Spinal cord (tissue), 10 donors: Measurements from ENCODE around the gene IQCK. TPM values are rescaled to one million over a fixed set of nuclear protein-coding genes. Genes with fewer than 3 reads are reported as not detected.
A peak's percentile ranks its signal among the peaks of the same experiment; 100 is the strongest.

Source experiments
- DNase-seq, 6 donors: peaks; one replicate each; pipeline versions ENCODE4 v3.0.0 to v3.0.0-alpha.2; 2013 to 2015; ENCODE audit warnings: low spot score in 6 of 6, low read depth in 4 of 6
- H3K27ac ChIP-seq: one replicate; pipeline ENCODE4 v1.5.1; 2013; ENCODE audit warnings: low read depth, low read length, control low read depth
- H3K27me3 ChIP-seq: one replicate; pipeline ENCODE4 v1.6.1; 2013; ENCODE audit warnings: low read length; ENCODE audit not compliant: control insufficient read depth, insufficient read depth
- H3K36me3 ChIP-seq: one replicate; pipeline ENCODE4 v1.6.1; 2013; ENCODE audit warnings: low read length; ENCODE audit not compliant: control insufficient read depth, insufficient read depth
- H3K4me1 ChIP-seq: one replicate; pipeline ENCODE4 v1.6.1; 2013; ENCODE audit warnings: low read length; ENCODE audit not compliant: control insufficient read depth, insufficient read depth
- H3K4me3 ChIP-seq: one replicate; pipeline ENCODE4 v1.5.1; 2013; ENCODE audit warnings: low read depth, low read length, control low read depth
- H3K9me3 ChIP-seq: one replicate; pipeline ENCODE4 v1.6.1; 2013; ENCODE audit warnings: low read length; ENCODE audit not compliant: control insufficient read depth, insufficient read depth
- WGBS: methylation state at CpG from one replicate; pipeline ENCODE4 v1.1.5; 2013; ENCODE audit warnings: missing lambda C conversion rate; ENCODE audit not compliant: insufficient coverage; 5-methylcytosine and 5-hydroxymethylcytosine counted together
- polyA plus RNA-seq, 2 donors: library from polyadenylated mRNA; unstranded; fragments of 120-200 nt; gene quantifications; one replicate each; pipeline ENCODE4 v1.2.1, GENCODE V29; 2013; ENCODE audit not compliant: insufficient read length in 2 of 2
- total RNA-seq, 2 donors: library from RNA; depleted of rRNA in 1 of 2; stranded (reverse); fragments of 120-200 nt in 1 of 2; fragments of >200 nt in 1 of 2; gene quantifications; one replicate each; pipeline versions ENCODE4 v1.2.3 to v1.2.4, GENCODE V29; 2013 to 2014
- donor health status: healthy.

Gene IQCK
- total and polyA plus RNA-seq, 4 donors = 12.0 to 25.5 (median 19.0) TPM

DNA sequence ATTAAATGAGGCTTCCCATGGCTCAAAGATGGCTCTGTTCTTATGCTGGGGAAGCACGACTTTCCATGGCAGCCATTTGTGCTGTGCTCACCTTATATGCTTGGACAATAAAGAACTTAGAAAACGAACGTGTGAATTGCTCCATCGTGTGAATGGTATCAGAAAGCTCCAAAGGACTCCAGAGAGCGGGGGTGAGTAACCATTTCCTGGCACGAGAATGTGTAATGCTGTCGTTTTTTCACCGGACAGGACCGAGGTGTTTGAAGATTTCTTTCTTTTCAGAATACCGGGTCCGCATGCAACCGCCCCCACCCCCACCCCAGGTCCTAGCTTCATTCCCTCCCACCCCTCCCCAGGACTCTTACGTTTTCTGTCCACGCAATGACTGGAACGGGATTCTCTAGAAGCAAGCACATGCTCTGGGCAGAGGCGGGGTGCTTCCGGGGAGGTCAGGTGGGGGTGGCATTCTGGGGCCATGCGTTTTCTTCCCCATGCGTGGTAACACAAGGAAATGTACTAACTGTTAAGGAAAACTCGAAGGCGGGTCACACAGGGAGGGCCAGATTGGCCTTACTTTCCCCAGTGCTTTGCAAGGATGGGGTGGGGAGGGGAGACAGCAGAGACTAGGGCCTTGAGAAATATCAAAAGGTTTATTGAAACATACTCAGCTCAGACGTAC lies 140.4 kb downstream of the IQCK start:
- DNase-seq = peak in 1 of 6 donors; percentile 65
- H3K36me3 ChIP-seq = peaks cover 16% of the 10 kb centered on the region
- 61% methylated on average over 13 of the region's 22 CpGs for WGBS
- H3K9me3 ChIP-seq = no peaks in the 10 kb centered on the region
- no peaks in the 10 kb centered on the region for H3K27me3 ChIP-seq
- H3K4me3 ChIP-seq = no peak overlapping the region
- H3K4me1 ChIP-seq = peaks cover 67% of the 10 kb centered on the region
- no peak overlapping the region for H3K27ac ChIP-seq

DNA sequence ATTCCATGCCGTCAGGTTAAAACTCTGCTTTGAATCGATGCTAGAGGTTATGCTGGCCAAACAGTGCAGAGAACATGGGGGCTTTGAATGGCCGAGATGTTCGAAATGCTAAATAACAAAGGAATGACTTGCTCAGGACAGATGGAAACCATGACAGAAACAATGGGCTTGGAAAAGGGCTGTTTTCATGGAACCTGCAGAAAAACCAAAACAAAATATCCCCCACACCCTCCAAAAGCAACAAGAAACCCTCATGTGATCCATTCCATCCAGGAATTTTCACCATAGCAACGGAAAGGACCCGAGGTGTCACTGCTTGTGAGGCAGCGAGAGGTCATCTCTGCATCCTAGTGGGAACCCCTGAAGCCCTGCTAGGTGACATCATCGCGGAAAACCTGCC lies 141.1 kb downstream of the IQCK start:
- no peaks in the 10 kb centered on the region for H3K9me3 ChIP-seq
- H3K27ac ChIP-seq = no peak overlapping the region
- no peaks in the 10 kb centered on the region for H3K27me3 ChIP-seq
- peaks cover 68% of the 10 kb centered on the region for H3K4me1 ChIP-seq
- peak in 1 of 6 donors; percentile 41 for DNase-seq
- WGBS = 54% methylated on average over 3 of the region's 9 CpGs
- H3K36me3 ChIP-seq = peaks cover 19% of the 10 kb centered on the region
- H3K4me3 ChIP-seq = no peak overlapping the region

DNA sequence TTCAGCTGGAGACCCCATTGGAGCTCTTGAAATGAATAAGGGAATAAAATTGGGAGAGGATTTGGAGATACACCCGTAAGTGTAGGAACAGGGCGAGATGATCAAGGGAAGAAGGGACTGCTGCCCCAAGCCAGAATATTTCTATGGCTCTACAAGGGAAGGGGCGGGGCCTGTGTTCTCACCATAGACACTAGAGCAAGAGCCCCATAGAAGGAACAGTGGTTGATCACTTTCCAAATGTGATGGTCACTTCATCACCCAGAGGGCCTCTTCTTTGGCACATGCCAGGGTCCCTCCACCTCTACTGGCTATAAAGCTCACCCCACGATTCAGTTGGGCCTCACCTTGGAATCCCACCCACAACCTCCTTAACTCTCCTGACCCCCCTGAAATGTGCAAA lies 141.5 kb downstream of the IQCK start:
- no peaks in the 10 kb centered on the region for H3K9me3 ChIP-seq
- peak in 1 of 6 donors; percentile 28 for DNase-seq
- H3K27ac ChIP-seq = peak overlapping the region; percentile 83
- H3K4me3 ChIP-seq = no peak overlapping the region
- 68% methylated on average over 3 of the region's 4 CpGs for WGBS
- peaks cover 68% of the 10 kb centered on the region for H3K4me1 ChIP-seq
- H3K36me3 ChIP-seq = peaks cover 24% of the 10 kb centered on the region
- no peaks in the 10 kb centered on the region for H3K27me3 ChIP-seq

DNA sequence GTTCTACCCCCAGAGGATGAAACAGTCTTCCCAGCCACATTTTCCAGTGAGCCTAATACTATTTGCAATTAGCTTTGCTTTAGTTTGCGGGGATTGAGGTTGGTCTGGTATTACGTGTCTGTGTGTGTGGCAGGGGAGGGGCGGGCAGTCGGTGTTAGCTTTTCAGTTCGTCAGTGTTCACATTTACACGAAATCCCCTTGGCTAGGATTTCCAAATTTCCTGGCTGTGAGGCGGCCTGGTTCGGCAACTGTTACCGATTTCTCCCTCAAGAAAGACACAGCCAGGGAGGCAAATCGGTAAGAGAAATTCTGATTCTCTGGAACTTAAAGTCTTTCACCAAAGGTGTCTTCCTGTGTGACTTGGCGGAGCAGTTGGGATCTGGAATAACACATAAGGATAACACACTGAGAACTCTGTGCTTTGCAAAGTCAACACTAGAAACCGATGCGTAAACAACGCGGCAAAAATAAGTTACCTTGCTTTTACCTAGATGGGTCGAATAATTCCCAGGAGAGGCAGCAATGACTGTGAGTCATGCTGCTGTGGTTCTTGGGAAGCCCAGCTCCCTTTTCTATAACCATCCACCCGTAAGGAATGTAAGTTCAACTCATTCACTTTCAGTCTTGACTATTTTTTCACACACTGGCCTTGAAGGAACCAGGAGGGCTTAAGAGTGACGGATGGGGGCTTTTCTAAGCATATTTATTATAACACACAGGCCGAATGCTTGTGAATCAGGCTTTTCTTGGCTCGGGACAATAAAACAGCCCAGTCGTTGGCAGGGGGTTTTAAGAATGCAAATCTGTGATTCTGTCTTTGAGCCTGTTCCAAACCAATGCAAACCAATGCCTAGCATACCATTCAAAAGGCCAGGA lies 142.3 kb downstream of the IQCK start:
- H3K4me3 ChIP-seq = no peak overlapping the region
- H3K27ac ChIP-seq = peak overlapping the region; percentile 83

DNA sequence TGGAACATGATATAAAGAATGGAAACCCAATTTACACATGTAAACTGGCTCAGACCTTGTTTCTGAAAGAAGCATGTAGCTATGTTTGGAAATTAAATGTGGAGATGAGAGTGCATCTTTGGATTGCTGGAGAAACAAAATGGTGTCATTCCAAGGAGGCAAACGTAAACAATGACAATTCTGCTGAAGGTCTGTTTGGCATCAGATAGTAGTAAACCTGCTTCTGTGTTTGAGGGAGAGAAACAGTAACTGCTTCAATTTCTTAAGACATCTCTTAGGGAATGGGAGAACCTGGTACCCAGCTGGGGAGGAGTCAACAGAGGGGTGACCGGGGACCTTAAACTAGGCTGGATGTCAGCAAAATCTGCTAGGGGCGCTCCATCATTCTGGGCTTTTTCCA lies 143.1 kb downstream of the IQCK start:
- Histone ChIP-seq H3K27me3 (no peaks in the 10 kb centered on the region), H3K36me3 (peaks cover 30% of the 10 kb centered on the region), H3K4me1 (peaks cover 64% of the 10 kb centered on the region), H3K9me3 (no peaks in the 10 kb centered on the region), H3K4me3 (no peak overlapping the region), H3K27ac (peak overlapping the region; percentile 83)
- peak in 2 of 6 donors; percentile 77 for DNase-seq
- WGBS = 26% methylated on average over 3 of the region's 3 CpGs

More for the DNA sequence above, 142.3 kb downstream of the IQCK start:
- 13% methylated on average over 15 of the region's 21 CpGs for WGBS
- Histone ChIP-seq H3K36me3 (peaks cover 26% of the 10 kb centered on the region), H3K27me3 (no peaks in the 10 kb centered on the region), H3K9me3 (no peaks in the 10 kb centered on the region), H3K4me1 (peaks cover 67% of the 10 kb centered on the region)
- peak in 3 of 6 donors; percentile 67 to 95 (median 92) for DNase-seq

DNA sequence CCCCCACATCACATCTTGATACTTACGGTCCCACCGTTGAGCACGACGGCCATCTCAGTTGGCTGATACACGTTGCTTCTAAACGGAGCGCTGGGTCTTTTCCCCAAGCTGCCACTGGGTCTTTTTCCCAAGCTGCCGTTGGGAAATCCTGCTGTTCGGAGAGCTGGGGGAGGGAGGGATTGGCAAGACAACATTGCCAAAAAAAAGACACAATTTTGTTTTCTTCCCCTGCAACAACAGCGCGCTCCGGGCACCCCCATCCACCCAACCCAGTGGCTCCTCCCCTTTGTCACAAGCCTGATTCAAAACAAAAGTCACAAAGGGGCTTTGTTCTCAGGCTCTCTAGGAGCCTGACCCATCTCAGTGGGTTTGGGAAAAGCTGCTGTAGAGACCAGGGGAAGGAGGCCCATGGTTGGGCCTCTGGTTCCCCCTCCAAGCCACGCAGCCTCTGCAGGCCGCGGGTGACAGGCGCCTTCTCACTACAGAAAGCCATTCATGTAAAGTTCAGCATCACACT lies 143.8 kb downstream of the IQCK start:
- DNase-seq = peak in 2 of 6 donors; percentile 88 to 92
- WGBS = 19% methylated on average over 9 of the region's 16 CpGs
- Histone ChIP-seq H3K36me3 (peaks cover 36% of the 10 kb centered on the region), H3K27me3 (no peaks in the 10 kb centered on the region), H3K9me3 (no peaks in the 10 kb centered on the region), H3K4me1 (peaks cover 62% of the 10 kb centered on the region), H3K4me3 (peak overlapping the region; percentile 13), H3K27ac (peak overlapping the region; percentile 83)

DNA sequence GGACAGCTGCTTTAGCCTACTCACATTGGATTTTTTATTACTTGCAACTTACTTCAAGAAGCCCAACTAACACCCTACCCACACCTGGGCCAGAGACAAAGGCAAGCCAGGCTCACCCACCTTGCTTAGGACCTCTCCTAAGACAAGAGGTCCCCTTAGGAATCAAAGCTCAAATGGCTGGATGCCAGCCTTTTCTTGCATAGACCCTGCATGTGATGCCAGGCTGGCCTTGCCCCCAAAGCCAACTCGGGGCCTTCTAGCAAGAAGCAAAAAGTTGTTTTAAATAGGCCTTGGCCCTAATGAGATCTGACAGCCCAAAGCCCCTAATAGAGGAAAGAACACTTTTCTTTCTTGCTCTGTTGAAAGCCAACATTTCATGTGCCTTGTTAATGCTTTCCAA lies 145.9 kb downstream of the IQCK start:
- WGBS = 0% methylated on average over 1 of the region's 1 CpG
- Histone ChIP-seq H3K4me3 (no peak overlapping the region), H3K27ac (peak overlapping the region; percentile 29), H3K4me1 (peaks cover 58% of the 10 kb centered on the region), H3K27me3 (no peaks in the 10 kb centered on the region), H3K36me3 (peaks cover 51% of the 10 kb centered on the region), H3K9me3 (no peaks in the 10 kb centered on the region)
- no peak for DNase-seq

DNA sequence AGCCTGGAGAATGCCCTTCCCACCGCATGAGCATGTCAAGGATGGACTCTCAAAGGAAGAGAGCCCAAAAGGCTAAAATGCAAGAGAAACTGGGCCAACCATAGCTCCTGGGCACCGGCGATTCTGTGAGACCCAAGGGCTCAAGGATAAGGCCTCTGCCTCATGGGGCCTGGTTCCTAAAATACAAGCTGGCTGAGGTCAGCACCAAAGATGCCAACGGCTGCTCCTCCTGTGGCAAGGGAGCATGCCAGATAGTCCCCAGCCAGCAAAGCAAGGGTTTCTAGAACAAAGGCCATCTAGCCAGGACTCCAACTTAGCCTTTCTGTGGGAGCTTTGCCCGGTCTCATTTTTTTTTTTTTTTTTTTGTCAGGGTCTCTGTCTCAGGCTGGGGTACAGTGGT lies 146.5 kb downstream of the IQCK start:
- H3K27me3 ChIP-seq = no peaks in the 10 kb centered on the region
- DNase-seq = no peak
- no peak overlapping the region for H3K4me3 ChIP-seq
- H3K36me3 ChIP-seq = peaks cover 49% of the 10 kb centered on the region
- peaks cover 52% of the 10 kb centered on the region for H3K4me1 ChIP-seq
- no peaks in the 10 kb centered on the region for H3K9me3 ChIP-seq
- H3K27ac ChIP-seq = peak overlapping the region; percentile 13
- 76% methylated on average over 5 of the region's 5 CpGs for WGBS

DNA sequence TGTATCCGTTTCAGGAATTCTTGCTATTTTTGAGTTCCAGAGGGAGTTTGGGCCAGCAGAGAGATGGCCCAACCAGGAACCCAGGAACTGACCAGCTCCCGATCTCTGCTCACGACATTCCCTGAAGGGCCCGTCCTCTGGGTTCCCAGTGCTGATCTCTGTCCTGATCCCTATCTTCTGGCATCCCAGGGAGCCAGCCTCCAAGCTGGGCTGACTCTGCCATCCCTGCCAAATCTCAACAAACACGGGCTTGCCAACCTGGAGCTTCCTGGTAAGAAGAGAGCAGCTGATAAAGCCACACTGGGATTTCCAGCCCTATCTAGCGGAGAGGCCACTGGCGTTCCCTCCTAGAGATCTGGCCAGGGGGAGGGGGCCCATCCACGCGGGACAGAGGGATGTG lies 150.3 kb downstream of the IQCK start:
- Histone ChIP-seq H3K4me1 (peaks cover 26% of the 10 kb centered on the region), H3K36me3 (peaks cover 72% of the 10 kb centered on the region), H3K4me3 (no peak overlapping the region), H3K9me3 (no peaks in the 10 kb centered on the region), H3K27me3 (no peaks in the 10 kb centered on the region), H3K27ac (no peak overlapping the region)
- 90% methylated on average over 6 of the region's 9 CpGs for WGBS
- no peak for DNase-seq
